ENCODE measurements around the gene SLC38A1. TPM values are rescaled to one million over a fixed set of nuclear protein-coding genes. Genes with fewer than 3 reads are reported as not detected.

SLC38A1 gene
- polyA plus RNA-seq, 2 of the 4 experiments (the other 2 are of a cell fraction), result 62.7 to 231 TPM

DNA sequence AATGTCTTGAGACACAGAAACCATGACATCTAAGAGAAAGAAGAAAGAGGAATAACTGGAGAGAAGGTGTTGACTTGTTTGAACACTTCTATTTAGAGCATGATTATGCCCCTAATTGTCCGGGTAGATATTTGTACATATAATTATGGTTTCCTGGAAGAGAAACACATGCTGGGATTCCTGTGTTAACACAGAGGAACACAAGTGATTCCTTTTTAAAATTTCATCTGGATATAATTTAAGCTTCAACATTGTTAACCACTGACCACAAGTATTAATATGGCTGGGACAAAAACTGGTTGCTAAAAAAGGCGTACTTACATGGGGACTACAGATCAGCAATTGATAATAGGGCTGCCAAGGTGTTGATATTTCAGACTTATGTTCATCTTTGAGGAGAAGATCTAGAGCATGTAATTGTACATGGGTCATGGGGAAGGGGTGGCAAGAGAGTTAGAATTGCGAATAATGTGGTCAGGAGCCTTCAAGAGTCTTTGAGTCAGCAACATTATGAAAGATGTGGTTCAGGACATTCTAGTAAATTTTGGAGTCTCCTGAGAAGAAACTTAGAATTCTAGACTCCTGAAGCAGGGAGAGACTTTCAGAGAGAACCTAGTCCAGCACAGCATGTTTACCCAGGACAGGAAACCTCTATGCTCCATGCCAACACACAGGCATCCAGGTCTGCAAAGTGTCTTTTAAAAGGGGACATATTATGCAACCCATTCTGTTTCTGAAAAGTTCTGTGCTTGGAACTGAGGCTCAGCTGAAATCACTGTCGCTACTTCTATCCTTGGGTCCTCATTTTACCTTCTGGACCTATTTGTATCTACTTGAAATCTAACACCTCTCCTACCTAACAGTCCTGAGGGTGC, 56.5 kb downstream of the SLC38A1 start:
- Histone ChIP-seq H3K9me3 (no peaks in the 10 kb centered on the region), H3K4me1 (peaks cover 14% of the 10 kb centered on the region; the same call in 2 of the 3 replicates), H3K27ac (no peak overlapping the region), H3K4me2 (no peak overlapping the region), H3K4me3 (no peak overlapping the region)
- TF ChIP-seq MAX (IDR thresholded peaks at IDR 0.05) (no peak), GATA3 (IDR thresholded peaks at IDR 0.05; ENCODE audit: borderline replicate concordance) (no peak), POLR2AphosphoS2 (conservative IDR thresholded peaks at IDR 0.05; ENCODE audit: low read length) (no peak), TFCP2L1 (CRISPR knock-in tag; IDR thresholded peaks at IDR 0.05) (no peak), HOXA7 (CRISPR knock-in tag; IDR thresholded peaks at IDR 0.05) (no peak), SREBF2 (IDR thresholded peaks at IDR 0.05) (no peak)
- CTCF ChIA-PET, result no interaction called here
- FAIRE-seq (no peak), DNase-seq (ENCODE audit: low read depth in 1 of 2, low spot score in 1 of 2) (no peak), ATAC-seq (no peak; a peak in 1 of 6 replicates)
- 96% methylated on average over 4 of the region's 4 CpGs for WGBS (ENCODE audit: missing lambda C conversion rate)
- POLR2A ChIA-PET, result no interaction called here

DNA sequence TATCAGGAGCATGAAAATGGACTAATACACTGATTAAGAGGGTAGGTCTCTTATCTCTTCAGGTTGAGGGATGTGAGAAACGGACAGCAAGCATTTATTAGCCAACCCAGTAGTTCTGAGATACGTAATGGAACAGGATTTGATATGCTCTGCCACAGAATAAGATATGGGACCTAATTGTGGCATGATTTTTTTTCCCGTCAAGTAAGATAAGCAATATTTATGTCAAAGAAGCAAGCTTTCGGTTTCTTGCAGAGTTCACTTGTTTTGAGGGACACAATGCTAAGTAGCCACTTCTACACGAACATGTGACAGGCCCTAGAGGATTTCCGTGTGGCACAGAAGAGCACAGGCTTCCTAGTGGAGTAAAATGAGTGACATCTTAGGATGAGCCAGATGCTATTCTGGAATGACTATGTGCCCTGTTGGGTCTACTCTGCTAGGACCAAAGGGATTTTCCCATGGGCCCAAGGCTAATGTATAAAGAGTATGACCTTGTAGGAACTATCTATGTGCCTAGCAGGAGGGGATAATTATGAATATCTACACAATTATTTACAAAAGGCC, 57.9 kb downstream of the SLC38A1 start:
- CTCF ChIA-PET, result no interaction called here
- no peak overlapping the region for H3K27ac ChIP-seq
- peaks cover 14% of the 10 kb centered on the region; the same call in 2 of the 3 replicates for H3K4me1 ChIP-seq
- ATAC-seq (no peak; a peak in 2 of 6 replicates), DNase-seq (ENCODE audit: low read depth in 1 of 2, low spot score in 1 of 2) (no peak), FAIRE-seq (no peak)
- TF ChIP-seq FOXS1 (CRISPR knock-in tag; IDR thresholded peaks at IDR 0.05) (no peak), NR3C1 (IDR thresholded peaks at IDR 0.05) (no peak), HDAC2 (IDR thresholded peaks at IDR 0.05) (no peak), KDM5A (IDR thresholded peaks at IDR 0.05) (no peak), KDM1A (IDR thresholded peaks at IDR 0.05; ENCODE audit: low read depth) (no peak), SREBF2 (IDR thresholded peaks at IDR 0.05) (no peak), JUNB (IDR thresholded peaks at IDR 0.05) (no peak), MAFK (IDR thresholded peaks at IDR 0.05; ENCODE audit: partially characterized antibody) (no peak), RARB (CRISPR knock-in tag; IDR thresholded peaks at IDR 0.05) (no peak)
- 87% methylated on average over 6 of the region's 6 CpGs for WGBS (ENCODE audit: missing lambda C conversion rate)
- H3K4me3 ChIP-seq, result no peak overlapping the region
- POLR2A ChIA-PET, result no interaction called here
- no peaks in the 10 kb centered on the region for H3K9me3 ChIP-seq
- no peak overlapping the region for H3K4me2 ChIP-seq

GRCh38 chr12:46209914-46210872, 58.6 kb downstream of the SLC38A1 start:
- WGBS (ENCODE audit: missing lambda C conversion rate), result 87% methylated on average over 12 of the region's 12 CpGs
- FAIRE-seq (no peak), ATAC-seq (peak in 1 of 2 experiments; percentile 51; a peak in 3 of 6 replicates), DNase-seq (ENCODE audit: low read depth in 1 of 2, low spot score in 1 of 2) (no peak)
- no peak overlapping the region for H3K27ac ChIP-seq
- no peak overlapping the region for H3K4me3 ChIP-seq
- peaks cover 14% of the 10 kb centered on the region; the same call in 2 of the 3 replicates for H3K4me1 ChIP-seq
- no peak for TF ChIP-seq HOXB13 (CRISPR knock-in tag; IDR thresholded peaks at IDR 0.05; ENCODE audit: low read depth)
- no peak for TF ChIP-seq TFCP2L1 (CRISPR knock-in tag; IDR thresholded peaks at IDR 0.05)
- TF ChIP-seq MAFK (IDR thresholded peaks at IDR 0.05; ENCODE audit: partially characterized antibody), result no peak
- TF ChIP-seq ZSCAN20 (CRISPR knock-in tag; IDR thresholded peaks at IDR 0.05), result no peak
- TF ChIP-seq, protein P1, sequence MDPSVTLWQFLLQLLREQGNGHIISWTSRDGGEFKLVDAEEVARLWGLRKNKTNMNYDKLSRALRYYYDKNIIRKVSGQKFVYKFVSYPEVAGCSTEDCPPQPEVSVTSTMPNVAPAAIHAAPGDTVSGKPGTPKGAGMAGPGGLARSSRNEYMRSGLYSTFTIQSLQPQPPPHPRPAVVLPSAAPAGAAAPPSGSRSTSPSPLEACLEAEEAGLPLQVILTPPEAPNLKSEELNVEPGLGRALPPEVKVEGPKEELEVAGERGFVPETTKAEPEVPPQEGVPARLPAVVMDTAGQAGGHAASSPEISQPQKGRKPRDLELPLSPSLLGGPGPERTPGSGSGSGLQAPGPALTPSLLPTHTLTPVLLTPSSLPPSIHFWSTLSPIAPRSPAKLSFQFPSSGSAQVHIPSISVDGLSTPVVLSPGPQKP (IDR thresholded peaks at IDR 0.05; ENCODE audit: low read depth, low read length), result no peak
- no peak for TF ChIP-seq NFE2L2 (conservative IDR thresholded peaks at IDR 0.05; ENCODE audit: low read length)
- no peak overlapping the region for H3K4me2 ChIP-seq
- ChIA-PET CTCF (no interaction called here), POLR2A (no interaction called here)
- no peaks in the 10 kb centered on the region for H3K9me3 ChIP-seq
